Measurements from ENCODE around the gene ATF7. TPM values are rescaled to one million over a fixed set of nuclear protein-coding genes. Genes with fewer than 3 reads are reported as not detected.

Gene ATF7
- total RNA-seq, 5 donors from 2014 or later (not counting 1 experiment from before 2014, with no cell fraction given) = 18.9 to 29.6 (median 27.1) TPM

DNA sequence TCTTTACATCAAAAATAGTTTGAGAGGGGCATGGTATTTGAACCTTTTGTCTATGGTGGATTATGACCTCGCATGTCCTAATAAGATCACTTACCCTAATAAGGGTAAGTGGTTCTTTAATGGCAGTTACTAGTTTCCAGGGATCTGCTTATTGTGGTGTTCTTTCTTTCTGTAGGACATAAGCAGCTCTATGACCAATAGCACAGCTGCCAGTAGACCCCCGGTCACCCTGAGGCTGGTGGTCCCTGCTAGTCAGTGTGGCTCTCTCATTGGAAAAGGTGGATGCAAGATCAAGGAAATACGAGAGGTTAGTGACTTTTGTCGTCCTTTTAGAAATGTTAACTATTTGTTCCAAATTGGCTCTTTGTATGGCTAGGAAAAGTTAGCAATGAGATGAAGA lies 167.1 kb downstream of the ATF7 start:
- no peaks in the 10 kb centered on the region for H3K27me3 Mint-ChIP-seq
- Histone ChIP-seq H3K27me3 (replicated peaks in 1 of 2; ENCODE audit: control insufficient read depth in 2 of 2, extremely low read depth in 1 of 2, insufficient read depth in 2 of 2, low read length in 1 of 2) (no peaks in the 10 kb centered on the region), H3K4me3 (ENCODE audit: control insufficient read depth in 1 of 2, extremely low read depth in 1 of 2, low read length in 1 of 2) (no peak overlapping the region), H3K36me3 (ENCODE audit: control insufficient read depth in 2 of 2, extremely low read depth in 1 of 2, insufficient read depth in 1 of 2, low read length in 1 of 2) (peaks cover 8 to 99% of the 10 kb centered on the region in 2 donors), H3K27ac (ENCODE audit: low read length) (no peak overlapping the region), H3K4me1 (ENCODE audit: control insufficient read depth in 1 of 2, extremely low read depth in 1 of 2, insufficient read depth in 2 of 2, low read length in 2 of 2) (peaks cover 6 to 7% of the 10 kb centered on the region in 2 experiments), H3K9me3 (no peaks in the 10 kb centered on the region)
- DNase-seq = no peak
- H3K36me3 Mint-ChIP-seq = peaks cover 72% of the 10 kb centered on the region
- H3K4me3 Mint-ChIP-seq = no peak overlapping the region
- ATAC-seq (replicated peaks in 1 of 4) = no peak
- CTCF ChIA-PET = interaction anchor here (0.6 to 0.7 kb wide), 3 partner anchors 15 to 107 kb away, joined by 3 to 4 read pairs (median 3); no protein-coding TSS in a partner anchor
- no peaks in the 10 kb centered on the region for H3K9me3 Mint-ChIP-seq
- H3K27ac Mint-ChIP-seq = no peak overlapping the region
- 93% methylated on average over 2 of the region's 4 CpGs for WGBS (ENCODE audit: insufficient coverage)
- H3K4me1 Mint-ChIP-seq = peaks cover 44 to 50% (median 45%) of the 10 kb centered on the region in 3 donors
- POLR2A ChIA-PET = interaction anchor here in 1 of 2 donors (0.6 to 0.9 kb wide), 3 partner anchors 9 to 388 kb away, joined by 3 to 9 read pairs (median 5); no protein-coding TSS in a partner anchor

Other genes with a start within 250 kb of the ATF7 start
- 100 to 1,000 TPM in 2 of 5 donors, 10 to 100 TPM in 3; 72.7 to 109 (median 96.6) TPM for gene SP1, start 246.2 kb downstream of the ATF7 start, total RNA-seq
- under 1 TPM in 1 of 5 donors, not detected in 4; 0.19 TPM for gene AMHR2, start 202.5 kb downstream of the ATF7 start, total RNA-seq
- gene PRR13, start 184.6 kb downstream of the ATF7 start, total RNA-seq = 100 to 1,000 TPM; 175 to 215 (median 187) TPM
- gene PCBP2, start 174.3 kb downstream of the ATF7 start, total RNA-seq = 1,000 to 10,000 TPM in 2 of 5 donors, 100 to 1,000 TPM in 3; 707 to 1,066 (median 764) TPM
- gene MAP3K12, start 126.9 kb downstream of the ATF7 start, total RNA-seq = 10 to 100 TPM; 21.4 to 29.9 (median 25.9) TPM
- 10 to 100 TPM; 31.4 to 44.7 (median 39.1) TPM for gene TARBP2, start 125.1 kb downstream of the ATF7 start, total RNA-seq
- not detected for gene NPFF, start 118.9 kb downstream of the ATF7 start, total RNA-seq
- 100 to 1,000 TPM; 223 to 283 (median 251) TPM for gene ATP5MC2, start 49.7 kb upstream of the ATF7 start, total RNA-seq
- 100 to 1,000 TPM; 118 to 162 (median 153) TPM for gene CALCOCO1, start 101.1 kb upstream of the ATF7 start, total RNA-seq
- not detected for gene CISTR, start 125.6 kb upstream of the ATF7 start, total RNA-seq